WTC11 (cell line): ENCODE data around the gene ANKRD11. TPM values are rescaled to one million over a fixed set of nuclear protein-coding genes. Genes with fewer than 3 reads are reported as not detected.

ENCODE experiments used
- ATAC-seq: fragments of 200-7000 bp; cut with Tn5 transposase; 2 replicates; pipeline ENCODE4 v1.10.0; 2021; ENCODE audit warnings: mild to moderate bottlenecking, moderate library complexity
- CTCF ChIA-PET: fragments of 300-600 bp; sonication (Branson Sonifier 250); formaldehyde crosslinking; loops from one replicate; lab custom pipeline; 2021; ENCODE audit warnings: antibody characterized with exemption; lab: Charles Lee
- POLR2A ChIA-PET: fragments of 350-600 bp; sonication (Branson Sonifier 250); formaldehyde crosslinking; loops from one replicate; lab custom pipeline; 2021; ENCODE audit warnings: antibody characterized with exemption; lab: Charles Lee
- DNase-seq: peaks from one replicate; pipeline ENCODE4 v3.0.0; 2021; ENCODE audit warnings: low spot score
- H3K27ac Mint-ChIP-seq: 2 replicates; pipeline ENCODE4 v1.8.0; 2021; ENCODE audit warnings: mixed read lengths
- H3K27me3 Mint-ChIP-seq: 2 replicates; pipeline ENCODE4 v1.8.0; 2021; ENCODE audit warnings: low read depth, mild to moderate bottlenecking, moderate library complexity, mixed read lengths
- H3K36me3 Mint-ChIP-seq: 2 replicates; pipeline ENCODE4 v1.8.0; 2021; ENCODE audit warnings: mixed read lengths
- H3K4me1 Mint-ChIP-seq: 2 replicates; pipeline ENCODE4 v1.8.0; 2022; ENCODE audit warnings: mixed read lengths
- H3K4me3 Mint-ChIP-seq: 2 replicates; pipeline ENCODE4 v1.8.0; 2021; ENCODE audit warnings: mild to moderate bottlenecking, moderate library complexity, mixed read lengths
- H3K9me3 Mint-ChIP-seq: 2 replicates; pipeline ENCODE4 v1.8.0; 2021; ENCODE audit warnings: mixed read lengths
- AFF4 ChIP-seq: sonication (generic); formaldehyde crosslinking; IDR thresholded peaks from 2 replicates; pipeline ENCODE4 v1.8.1; 2023; ENCODE audit warnings: mild to moderate bottlenecking, missing genetic modification reagents, borderline replicate concordance
- CTCF ChIP-seq: fragments of 200-600 bp; IDR thresholded peaks from 2 replicates; pipeline ENCODE4 v1.8.0; 2022; ENCODE audit warnings: antibody characterized with exemption
- ERG ChIP-seq: fragments of 250-450 bp; sonication (Bioruptor Pico); IDR thresholded peaks from 2 replicates; pipeline ENCODE4 v1.8.0; 2021; ENCODE audit warnings: mild to moderate bottlenecking
- ESRRA ChIP-seq: sonication (generic); formaldehyde crosslinking; IDR thresholded peaks from 2 replicates; pipeline ENCODE4 v1.8.1; 2022; ENCODE audit warnings: mild to moderate bottlenecking, missing genetic modification reagents, borderline replicate concordance
- FOXJ3 ChIP-seq: sonication (generic); formaldehyde crosslinking; IDR thresholded peaks from 2 replicates; pipeline ENCODE4 v1.9.0; 2021; ENCODE audit warnings: missing genetic modification reagents, mild to moderate bottlenecking, borderline replicate concordance
- KAT7 ChIP-seq: sonication (generic); formaldehyde crosslinking; IDR thresholded peaks from 2 replicates; pipeline ENCODE4 v1.8.1; 2023; ENCODE audit warnings: missing genetic modification reagents, mild to moderate bottlenecking, borderline replicate concordance
- MLX ChIP-seq: sonication (generic); formaldehyde crosslinking; IDR thresholded peaks from 2 replicates; pipeline ENCODE4 v1.8.1; 2023; ENCODE audit warnings: mild to moderate bottlenecking, missing genetic modification reagents, moderate library complexity
- MYBL2 ChIP-seq: sonication (generic); formaldehyde crosslinking; IDR thresholded peaks from 2 replicates; pipeline ENCODE4 v1.8.1; 2023; ENCODE audit warnings: mild to moderate bottlenecking, moderate library complexity, missing genetic modification reagents
- NFATC4 ChIP-seq: fragments of 250-450 bp; sonication (Bioruptor Pico); IDR thresholded peaks from 2 replicates; pipeline ENCODE4 v1.9.0; 2021; ENCODE audit warnings: mild to moderate bottlenecking
- NR1H2 ChIP-seq: sonication (generic); formaldehyde crosslinking; IDR thresholded peaks from 2 replicates; pipeline ENCODE4 v1.9.0; 2021; ENCODE audit warnings: mild to moderate bottlenecking, moderate library complexity, missing genetic modification reagents
- NR3C1 ChIP-seq: sonication (generic); formaldehyde crosslinking; conservative IDR thresholded peaks from 2 replicates; pipeline ENCODE4 v1.8.1; 2023; ENCODE audit warnings: low read depth, mild to moderate bottlenecking, missing genetic modification reagents
- SMAD3 ChIP-seq: sonication (generic); formaldehyde crosslinking; IDR thresholded peaks from 2 replicates; pipeline ENCODE4 v1.8.0; 2022; ENCODE audit warnings: missing genetic modification reagents, mild to moderate bottlenecking, borderline replicate concordance
- SMAD4 ChIP-seq: sonication (generic); formaldehyde crosslinking; IDR thresholded peaks from 2 replicates; pipeline ENCODE4 v1.8.0; 2022; ENCODE audit warnings: mild to moderate bottlenecking, missing genetic modification reagents
- ZNF219 ChIP-seq: sonication (generic); formaldehyde crosslinking; IDR thresholded peaks from 2 replicates; pipeline ENCODE4 v1.8.0; 2023; ENCODE audit warnings: missing genetic modification reagents, mild to moderate bottlenecking, borderline replicate concordance
- ZNF317 ChIP-seq: sonication (generic); formaldehyde crosslinking; IDR thresholded peaks from 2 replicates; pipeline ENCODE4 v1.8.1; 2023; ENCODE audit warnings: low read depth, mild to moderate bottlenecking, moderate library complexity, missing genetic modification reagents, borderline replicate concordance
- ZNF423 ChIP-seq: fragments of 250-450 bp; sonication (Bioruptor Pico); IDR thresholded peaks from 2 replicates; pipeline ENCODE4 v2.1.2; 2022; ENCODE audit warnings: mild to moderate bottlenecking, moderate library complexity
- ZNF425 ChIP-seq: fragments of 250-450 bp; sonication (Bioruptor Pico); conservative IDR thresholded peaks from 2 replicates; pipeline ENCODE4 v1.9.0; 2021; ENCODE audit warnings: mild to moderate bottlenecking
- total RNA-seq: library from RNA; stranded (reverse); gene quantifications from 3 replicates; pipeline ENCODE4 v1.2.3, GENCODE V29; 2021
- TF ChIP-seq, protein P1 (sequence below): sonication (generic); formaldehyde crosslinking; IDR thresholded peaks from 2 replicates; pipeline ENCODE4 v1.8.1; 2022; ENCODE audit warnings: mild to moderate bottlenecking, moderate library complexity, missing genetic modification reagents
- TF ChIP-seq, protein P2 (sequence below): fragments of 250-450 bp; sonication (Bioruptor Pico); IDR thresholded peaks from 2 replicates; pipeline ENCODE4 v2.1.2; 2022; ENCODE audit warnings: mild to moderate bottlenecking, moderate library complexity
- TF ChIP-seq, protein P3 (sequence below): sonication (generic); formaldehyde crosslinking; IDR thresholded peaks from 2 replicates; pipeline ENCODE4 v1.8.1; 2022; ENCODE audit warnings: low read depth, missing genetic modification reagents, borderline replicate concordance

The ANKRD11 gene
- total RNA-seq, 1 experiment from 2014 or later: 184 TPM

GRCh38 chr16:89475144-89475543, 15.2 kb downstream of the ANKRD11 start:
- ChIA-PET CTCF (interaction anchor here (0.8 to 1.3 kb wide), 4 partner anchors 9 to 82 kb away, joined by 3 to 4 read pairs (median 4); no protein-coding TSS in a partner anchor), POLR2A (interaction anchor here (0.8 to 1.3 kb wide), 2 partner anchors 8 to 43 kb away, joined by 4 read pairs; no protein-coding TSS in a partner anchor)
- no peak overlapping the region; the same call in 1 of the 2 replicates for H3K27ac Mint-ChIP-seq
- peaks cover 3% of the 10 kb centered on the region; the same call in 1 of the 2 replicates for H3K9me3 Mint-ChIP-seq
- no peak for ATAC-seq
- no peaks in the 10 kb centered on the region for H3K36me3 Mint-ChIP-seq
- no peak for DNase-seq
- H3K4me1 Mint-ChIP-seq: peaks cover 67% of the 10 kb centered on the region
- TF ChIP-seq FOXJ3: no peak
- no peak for TF ChIP-seq ESRRA (CRISPR knock-in tag)
- no peak for TF ChIP-seq ZNF317 (CRISPR knock-in tag)
- no peak for TF ChIP-seq ZNF423 (CRISPR knock-in tag)
- TF ChIP-seq KAT7 (CRISPR knock-in tag): no peak
- TF ChIP-seq NR3C1: no peak
- TF ChIP-seq, protein P1, sequence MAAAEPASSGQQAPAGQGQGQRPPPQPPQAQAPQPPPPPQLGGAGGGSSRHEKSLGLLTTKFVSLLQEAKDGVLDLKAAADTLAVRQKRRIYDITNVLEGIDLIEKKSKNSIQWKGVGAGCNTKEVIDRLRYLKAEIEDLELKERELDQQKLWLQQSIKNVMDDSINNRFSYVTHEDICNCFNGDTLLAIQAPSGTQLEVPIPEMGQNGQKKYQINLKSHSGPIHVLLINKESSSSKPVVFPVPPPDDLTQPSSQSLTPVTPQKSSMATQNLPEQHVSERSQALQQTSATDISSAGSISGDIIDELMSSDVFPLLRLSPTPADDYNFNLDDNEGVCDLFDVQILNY (CRISPR knock-in tag): no peak
- TF ChIP-seq SMAD3 (CRISPR knock-in tag): no peak
- TF ChIP-seq, protein P2, sequence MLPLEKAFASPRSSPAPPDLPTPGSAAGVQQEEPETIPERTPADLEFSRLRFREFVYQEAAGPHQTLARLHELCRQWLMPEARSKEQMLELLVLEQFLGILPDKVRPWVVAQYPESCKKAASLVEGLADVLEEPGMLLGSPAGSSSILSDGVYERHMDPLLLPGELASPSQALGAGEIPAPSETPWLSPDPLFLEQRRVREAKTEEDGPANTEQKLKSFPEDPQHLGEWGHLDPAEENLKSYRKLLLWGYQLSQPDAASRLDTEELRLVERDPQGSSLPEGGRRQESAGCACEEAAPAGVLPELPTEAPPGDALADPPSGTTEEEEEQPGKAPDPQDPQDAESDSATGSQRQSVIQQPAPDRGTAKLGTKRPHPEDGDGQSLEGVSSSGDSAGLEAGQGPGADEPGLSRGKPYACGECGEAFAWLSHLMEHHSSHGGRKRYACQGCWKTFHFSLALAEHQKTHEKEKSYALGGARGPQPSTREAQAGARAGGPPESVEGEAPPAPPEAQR: no peak
- TF ChIP-seq SMAD4 (CRISPR knock-in tag): no peak
- TF ChIP-seq, protein P3, sequence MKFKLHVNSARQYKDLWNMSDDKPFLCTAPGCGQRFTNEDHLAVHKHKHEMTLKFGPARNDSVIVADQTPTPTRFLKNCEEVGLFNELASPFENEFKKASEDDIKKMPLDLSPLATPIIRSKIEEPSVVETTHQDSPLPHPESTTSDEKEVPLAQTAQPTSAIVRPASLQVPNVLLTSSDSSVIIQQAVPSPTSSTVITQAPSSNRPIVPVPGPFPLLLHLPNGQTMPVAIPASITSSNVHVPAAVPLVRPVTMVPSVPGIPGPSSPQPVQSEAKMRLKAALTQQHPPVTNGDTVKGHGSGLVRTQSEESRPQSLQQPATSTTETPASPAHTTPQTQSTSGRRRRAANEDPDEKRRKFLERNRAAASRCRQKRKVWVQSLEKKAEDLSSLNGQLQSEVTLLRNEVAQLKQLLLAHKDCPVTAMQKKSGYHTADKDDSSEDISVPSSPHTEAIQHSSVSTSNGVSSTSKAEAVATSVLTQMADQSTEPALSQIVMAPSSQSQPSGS: no peak
- TF ChIP-seq CTCF: no peak
- TF ChIP-seq NR1H2 (CRISPR knock-in tag): no peak
- no peak for TF ChIP-seq ZNF425 (CRISPR knock-in tag)
- H3K4me3 Mint-ChIP-seq: no peak overlapping the region
- no peaks in the 10 kb centered on the region for H3K27me3 Mint-ChIP-seq

GRCh38 chr16:89473791-89474414, 16.5 kb downstream of the ANKRD11 start:
- H3K36me3 Mint-ChIP-seq: no peaks in the 10 kb centered on the region
- POLR2A ChIA-PET: no interaction called here
- peak overlapping the region; percentile 28 for H3K27ac Mint-ChIP-seq
- no peak for ATAC-seq
- H3K27me3 Mint-ChIP-seq: no peaks in the 10 kb centered on the region
- no peak for DNase-seq
- peaks cover 3% of the 10 kb centered on the region; the same call in 1 of the 2 replicates for H3K9me3 Mint-ChIP-seq
- H3K4me1 Mint-ChIP-seq: peaks cover 63% of the 10 kb centered on the region
- H3K4me3 Mint-ChIP-seq: no peak overlapping the region
- CTCF ChIA-PET: interaction anchor here (1.3 kb wide), 1 partner anchor 48 kb away, joined by 4 read pairs; no protein-coding TSS in a partner anchor
- no peak for TF ChIP-seq NFATC4 (CRISPR knock-in tag)
- no peak for TF ChIP-seq AFF4 (CRISPR knock-in tag)
- no peak for TF ChIP-seq ZNF219 (CRISPR knock-in tag)
- TF ChIP-seq ZNF423 (CRISPR knock-in tag): no peak
- TF ChIP-seq MLX (CRISPR knock-in tag): no peak
- no peak for TF ChIP-seq ERG (CRISPR knock-in tag)
- no peak for TF ChIP-seq MYBL2 (CRISPR knock-in tag)
